ENCODE measurements around the gene TCL1B.

DNA sequence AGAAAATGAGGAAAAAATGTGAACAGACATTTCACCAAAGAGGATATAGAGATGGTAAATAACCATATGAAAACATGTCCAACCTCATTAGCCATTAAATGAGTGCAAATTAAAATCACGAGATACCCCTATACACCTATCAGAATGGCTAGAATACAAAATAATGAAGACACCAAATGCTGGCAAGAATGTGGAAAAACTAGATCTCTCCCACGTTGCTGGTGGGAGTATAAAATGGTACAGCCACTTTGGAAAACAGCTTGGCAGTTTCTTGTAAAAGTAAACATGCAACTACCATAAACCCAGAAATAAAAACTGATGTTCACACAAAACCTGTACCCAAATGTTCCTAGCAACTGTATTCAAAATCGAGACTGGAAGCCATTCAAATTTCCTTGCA lies 38.3 kb upstream of the TCL1B start:
- TF ChIP-seq CTCF (IDR thresholded peaks at IDR 0.05) (no peak), POLR2A (IDR thresholded peaks at IDR 0.05) (no peak)
